DMS53 treated with DMSO at 0.1 percent for 48 hours (cell line): ENCODE data around the gene ATP5ME.

Experiments
- DNase-seq: peaks from one replicate; lab custom pipeline; 2025; ENCODE audit not compliant: unreplicated experiment; lab: John Stamatoyannopoulos, UW

ATP5ME gene

GRCh38 chr4:622996-623913 lies 50.8 kb downstream of the ATP5ME start:
- no peak for DNase-seq
